Activated CD8-positive, alpha-beta memory T cell treated with anti-CD3 and anti-CD28 coated beads, Interleukin-2, amount 50 U/mL, for 24 hours (primary cell): ENCODE data around the gene SEC24D.

Source experiments
- DNase-seq: peaks from one replicate; pipeline ENCODE4 v3.0.0-alpha.2; 2020; ENCODE audit errors: extremely low read depth

SEC24D gene

GRCh38 chr4:118753096-118753495, 82.8 kb downstream of the SEC24D start:
- no peak for DNase-seq

GRCh38 chr4:118752551-118752950, 83.4 kb downstream of the SEC24D start:
- no peak for DNase-seq

- DNase-seq: no peak
Observed at GRCh38 chr4:118751629-118752323, 84.2 kb downstream of the SEC24D start.

DNA sequence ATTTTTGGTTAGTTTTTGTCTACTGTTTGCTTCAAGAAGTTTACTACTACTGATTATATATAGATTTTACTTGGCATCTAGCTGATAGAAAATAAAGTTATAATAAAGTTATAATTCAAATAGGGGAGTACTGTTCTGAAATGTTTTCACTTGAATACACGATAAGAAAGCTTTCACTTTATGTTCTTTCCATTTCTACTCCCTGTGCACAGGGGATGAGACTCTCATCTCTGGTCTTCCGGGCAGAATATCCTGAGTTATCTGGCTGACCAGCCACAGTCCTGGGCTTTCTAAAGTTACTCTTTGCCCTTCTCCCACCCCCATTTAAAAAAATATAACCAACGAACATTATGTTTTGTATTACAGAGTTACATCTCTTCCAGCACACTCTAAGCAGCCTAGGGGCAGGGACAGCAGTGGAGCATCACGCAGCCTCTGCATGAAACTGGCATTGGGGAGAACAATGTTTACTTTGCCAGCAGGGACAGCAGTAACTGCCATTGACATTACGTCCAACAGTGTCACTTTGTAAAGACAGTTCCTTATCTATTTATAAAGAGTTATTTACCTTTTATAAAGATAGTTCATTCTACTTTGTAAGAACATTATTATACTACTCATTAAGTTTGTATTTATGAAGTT, 86.5 kb downstream of the SEC24D start:
- no peak for DNase-seq

DNA sequence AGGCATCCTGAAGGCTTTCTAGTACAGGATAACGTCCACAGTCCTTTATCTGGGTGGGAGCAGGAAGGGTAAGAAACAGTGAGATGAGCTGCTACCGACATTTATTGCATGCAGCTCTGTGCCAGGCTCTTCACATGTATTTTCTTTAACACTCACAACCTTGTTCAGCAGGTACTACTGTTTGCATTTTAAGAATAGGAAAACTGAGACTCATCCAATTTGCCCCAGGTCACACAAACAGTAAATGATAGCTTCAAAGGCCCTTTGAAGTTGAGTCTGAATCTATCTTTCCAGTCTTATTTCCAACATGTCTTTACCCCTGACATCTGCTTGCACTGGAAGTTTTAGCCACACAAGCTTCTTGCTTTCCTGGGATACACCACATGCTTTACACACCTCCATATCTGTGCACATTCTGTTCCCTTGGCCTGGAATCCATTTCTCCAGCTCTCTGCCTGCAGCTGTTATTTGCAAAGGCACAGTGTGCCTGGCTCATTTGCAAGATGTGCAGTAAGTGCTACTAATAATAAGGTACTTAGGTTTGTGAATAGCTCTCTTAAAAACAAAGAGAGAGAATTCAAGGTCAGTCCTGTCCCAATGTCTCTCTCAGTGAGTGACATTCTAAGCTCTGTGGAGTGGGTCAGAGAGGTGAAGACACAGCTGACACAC, 89.5 kb downstream of the SEC24D start:
- no peak for DNase-seq

- DNase-seq: no peak
Observed at GRCh38 chr4:118745357-118745756, 90.6 kb downstream of the SEC24D start.

GRCh38 chr4:118743867-118744266, 92.1 kb downstream of the SEC24D start:
- no peak for DNase-seq

DNA sequence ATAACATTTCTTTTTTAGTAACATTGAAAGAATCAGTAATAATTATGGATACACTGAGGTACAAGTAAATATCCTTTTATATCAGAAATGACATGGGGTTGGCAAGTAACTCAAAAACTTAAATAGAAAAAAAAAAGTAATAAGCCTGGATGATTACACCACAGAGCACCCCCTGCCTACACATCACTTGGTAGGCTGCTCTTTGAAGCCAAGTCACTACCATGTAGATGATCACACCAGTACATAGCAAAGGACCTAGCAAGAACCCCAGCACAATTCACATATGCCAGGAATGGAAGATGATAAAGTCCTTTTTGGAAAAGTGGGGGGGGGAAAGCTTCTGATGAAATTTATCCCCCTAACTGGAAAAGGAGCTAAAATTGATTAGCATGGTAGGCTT, 93.9 kb downstream of the SEC24D start:
- DNase-seq: no peak

- DNase-seq: no peak
Observed at GRCh38 chr4:118741301-118741855, 94.5 kb downstream of the SEC24D start.

- no peak for DNase-seq
Observed at GRCh38 chr4:118740869-118741268, 95.1 kb downstream of the SEC24D start.

- no peak for DNase-seq
Observed at GRCh38 chr4:118739022-118739713, 96.8 kb downstream of the SEC24D start.

DNA sequence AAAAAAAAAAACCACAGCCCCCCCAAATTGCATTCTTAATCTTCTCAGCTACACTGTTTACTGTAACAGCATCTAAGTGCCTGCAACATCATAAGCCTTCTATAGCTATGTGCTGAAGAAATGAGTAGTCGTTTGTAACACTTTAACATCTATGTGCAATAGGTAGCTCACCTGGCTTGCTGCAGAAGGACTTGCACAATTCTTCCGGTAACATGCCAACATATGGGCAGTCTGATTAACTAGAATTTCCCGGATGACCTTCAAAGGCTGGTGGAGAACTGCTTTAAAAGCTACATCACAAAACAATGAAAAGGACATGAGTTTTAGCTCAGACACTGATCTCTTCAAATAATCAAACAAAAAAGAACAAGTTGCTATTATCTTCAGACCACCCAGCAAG, 97.8 kb downstream of the SEC24D start:
- no peak for DNase-seq

- DNase-seq: no peak
Observed at GRCh38 chr4:118736900-118737299, 99.0 kb downstream of the SEC24D start.

DNA sequence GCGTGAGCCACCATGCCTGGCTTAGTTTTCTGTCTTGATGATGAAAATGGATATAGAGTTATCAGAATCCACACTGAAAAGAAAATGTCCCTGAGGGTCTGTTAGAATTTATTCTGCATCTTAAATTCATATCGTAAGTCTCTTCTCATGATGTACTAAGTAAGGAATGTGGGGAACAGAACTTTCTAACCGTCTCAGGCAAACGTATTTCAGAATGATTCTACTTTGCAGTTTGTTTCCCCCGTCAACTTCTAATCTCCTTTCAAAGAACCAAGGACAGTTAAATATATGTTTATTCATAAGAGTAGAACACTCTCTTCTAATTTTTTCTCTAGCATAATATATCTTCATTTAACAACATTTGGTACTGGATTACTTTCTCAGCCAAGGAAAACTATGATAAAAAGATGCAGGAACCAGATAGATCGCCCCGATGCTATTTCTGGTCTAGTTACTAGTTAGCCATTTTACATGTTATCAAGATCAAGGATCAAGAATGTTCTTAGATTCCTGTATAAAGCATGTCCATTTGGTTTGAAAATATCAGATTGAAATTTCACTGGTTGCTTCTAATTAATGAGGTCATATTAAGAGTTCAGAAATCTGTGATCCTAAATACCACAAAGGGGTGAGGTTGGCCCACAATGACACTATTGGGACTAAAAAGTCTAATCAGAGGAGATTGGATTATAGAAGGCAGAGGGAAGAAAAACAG, 101.3 kb downstream of the SEC24D start:
- no peak for DNase-seq

DNA sequence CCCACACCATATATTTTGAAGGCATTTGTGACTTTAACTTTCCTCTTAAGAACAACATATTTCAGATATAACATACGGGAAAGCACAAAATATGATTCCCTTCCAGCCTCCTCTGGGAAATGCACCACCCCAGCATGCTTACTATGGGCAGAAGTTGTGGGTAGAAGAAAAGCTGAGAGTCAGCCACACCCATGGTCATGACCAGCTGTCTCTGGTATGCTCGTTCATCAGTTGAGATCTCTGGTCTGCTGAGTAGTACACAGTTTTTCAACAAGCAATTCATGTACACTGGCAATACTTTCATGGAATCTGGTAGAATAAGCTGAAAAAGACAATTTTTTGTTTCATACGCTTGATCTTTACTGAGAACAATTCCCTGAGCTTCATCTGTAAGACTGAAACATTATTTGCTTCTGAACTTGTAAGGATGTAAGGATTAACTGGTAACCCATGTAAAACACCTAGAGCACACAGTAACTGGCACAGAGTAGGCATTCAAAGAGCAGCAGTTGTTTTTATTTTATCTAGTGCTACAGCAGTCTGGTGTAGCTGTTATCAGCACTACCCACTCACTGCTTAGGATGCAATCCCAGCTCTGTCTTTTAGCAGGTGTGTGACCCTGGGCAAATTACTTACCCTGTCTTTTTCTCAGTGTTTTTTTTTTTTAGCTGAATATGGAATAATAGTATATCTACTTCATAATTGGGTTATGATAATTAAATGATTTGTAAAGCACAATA, 103.2 kb downstream of the SEC24D start:
- no peak for DNase-seq

DNA sequence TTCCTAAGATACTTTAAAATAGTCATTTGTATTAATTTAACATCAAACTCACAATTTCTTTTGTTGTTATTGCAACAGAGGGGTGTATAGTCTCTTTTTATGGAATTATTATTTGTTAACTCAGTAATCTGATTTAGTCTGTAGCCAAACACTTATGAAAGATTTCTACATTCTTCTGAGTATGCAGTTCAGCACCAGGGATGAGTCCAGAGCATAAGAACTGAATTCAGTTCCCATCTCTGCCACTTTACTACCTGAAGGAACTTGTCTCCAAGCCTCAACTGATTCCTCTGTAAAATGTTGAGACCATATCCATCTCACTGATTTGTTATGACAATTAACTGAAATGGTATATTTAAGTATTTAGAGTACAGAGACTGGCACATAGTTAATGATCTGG, 105.2 kb downstream of the SEC24D start:
- DNase-seq: no peak

DNA sequence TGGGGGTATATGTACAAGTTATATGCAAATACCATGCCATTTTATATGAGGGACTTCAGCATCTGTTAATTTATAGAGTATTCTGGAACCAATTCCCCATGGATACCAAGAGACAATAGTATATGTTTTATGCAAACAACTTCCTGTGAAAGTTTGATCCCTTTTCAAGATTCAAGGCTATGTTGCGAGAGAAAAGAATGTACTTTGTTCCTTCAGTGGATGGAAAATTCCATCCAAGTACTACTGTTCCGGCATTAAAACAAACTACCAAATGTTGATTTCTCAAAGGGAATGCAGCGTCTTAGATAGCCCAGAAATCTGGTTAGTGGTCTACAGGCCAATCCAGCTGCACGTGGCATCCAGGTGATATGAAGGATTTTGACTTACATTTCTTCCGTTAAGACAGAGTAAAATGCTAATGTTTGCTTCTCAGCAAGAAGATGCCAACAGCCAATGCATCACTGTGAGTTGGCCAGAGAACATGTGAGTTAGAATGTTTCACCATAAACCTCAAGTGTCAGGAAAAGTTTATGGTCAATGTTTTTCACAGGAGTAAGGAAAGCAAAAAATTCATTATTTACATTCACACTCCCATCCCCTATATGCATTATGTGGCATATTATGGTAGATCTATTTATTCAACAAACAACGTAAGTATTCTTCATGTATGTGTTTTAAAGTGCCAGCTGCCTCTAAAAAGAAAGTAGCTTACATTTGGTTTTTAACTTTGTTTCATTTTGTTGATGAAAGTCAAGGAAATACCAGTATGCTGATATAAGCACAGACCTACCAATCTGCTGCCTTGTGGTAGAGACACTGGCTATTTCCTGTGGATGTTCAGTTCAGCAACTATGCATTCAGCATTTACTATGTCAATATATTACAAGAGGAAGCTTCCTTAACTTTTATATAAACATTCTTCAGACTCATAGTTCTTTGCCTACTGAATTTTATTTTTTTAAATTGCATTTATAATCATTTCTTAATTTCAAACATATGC, 106.3 kb downstream of the SEC24D start:
- DNase-seq: no peak

DNA sequence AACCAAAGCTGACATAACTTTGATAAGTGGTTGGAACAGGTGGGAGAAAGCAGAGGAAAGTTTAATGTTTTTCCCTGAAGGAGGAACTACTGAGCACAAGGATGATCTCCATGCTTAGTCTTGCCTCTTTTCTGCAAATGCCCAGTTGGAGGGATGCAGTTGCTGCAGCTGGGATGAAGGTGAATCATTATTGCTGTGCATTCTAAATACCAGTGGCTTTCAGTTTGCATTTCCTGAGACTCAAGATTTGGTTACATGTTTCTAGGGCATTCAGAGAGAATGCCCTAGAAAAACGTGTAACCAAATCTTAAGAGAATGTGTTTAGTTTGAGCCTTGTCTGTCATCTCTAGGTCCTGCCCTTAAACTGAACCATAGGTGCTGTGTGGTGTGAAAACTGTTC, 108.6 kb downstream of the SEC24D start:
- DNase-seq: no peak

- no peak for DNase-seq
Observed at GRCh38 chr4:118723369-118723768, 112.6 kb downstream of the SEC24D start.

- DNase-seq: no peak
Observed at GRCh38 chr4:118721752-118722151, 114.2 kb downstream of the SEC24D start.
